Glomerular endothelial cell (primary cell): ENCODE measurements around the gene IGF2BP2. TPM values are rescaled to one million over a fixed set of nuclear protein-coding genes. Genes with fewer than 3 reads are reported as not detected.

Experiments used
- DNase-seq: peaks from one replicate; pipeline ENCODE4 v3.0.0-alpha.2; 2011; ENCODE audit warnings: low read depth, low spot score; ENCODE audit errors: extremely low read depth
- total RNA-seq: library from RNA; depleted of rRNA; stranded (reverse); fragments of >200 nt; gene quantifications from 2 replicates; pipeline ENCODE4 v1.2.3, GENCODE V29; 2015

The IGF2BP2 gene
- total RNA-seq, 1 donor from 2014 or later: 110 TPM

GRCh38 chr3:185595526-185595925 lies 229.3 kb downstream of the IGF2BP2 start:
- DNase-seq: no peak

- DNase-seq: no peak
These were observed 230.8 kb downstream of the IGF2BP2 start for GRCh38 chr3:185594073-185594472.

Other genes starting within 250 kb of the IGF2BP2 start
- 19.2 and 22.9 TPM in 2 replicates for gene SENP2, start 238.7 kb downstream of the IGF2BP2 start, total RNA-seq
- 88.5 and 137 TPM in 2 replicates for gene TRA2B, start 113.0 kb upstream of the IGF2BP2 start, total RNA-seq